Parathyroid adenoma (tissue), 2 donors: ENCODE results near the gene R3HDM2.
A peak's percentile ranks its signal among the peaks of the same experiment; 100 is the strongest.
"Not testable (repeated sequence)": the region's sequence is repeated elsewhere in the genome, so short reads cannot be mapped to it uniquely, and the experiment has no call there.

Source experiments
- H2AFZ ChIP-seq: fragments of 300-600 bp; sonication (generic); one replicate; pipeline ENCODE4 v1.7.0; 2017; ENCODE audit warnings: antibody characterized with exemption, mild to moderate bottlenecking
- H3K27ac ChIP-seq: fragments of 300-600 bp; sonication (generic); one replicate; pipeline ENCODE4 v1.7.0; 2017
- H3K27me3 ChIP-seq: fragments of 300-600 bp; sonication (generic); one replicate; pipeline ENCODE4 v1.7.0; 2017; ENCODE audit warnings: low read length; ENCODE audit not compliant: control insufficient read depth, insufficient read depth
- H3K36me3 ChIP-seq: fragments of 300-600 bp; sonication (generic); one replicate; pipeline ENCODE4 v1.7.0; 2017; ENCODE audit warnings: low read length; ENCODE audit not compliant: control insufficient read depth, insufficient read depth
- H3K4me1 ChIP-seq: fragments of 300-600 bp; sonication (generic); one replicate; pipeline ENCODE4 v1.7.0; 2017; ENCODE audit warnings: control low read depth
- H3K4me2 ChIP-seq: fragments of 300-600 bp; sonication (generic); one replicate; pipeline ENCODE4 v1.7.0; 2017; ENCODE audit warnings: low read length
- H3K4me3 ChIP-seq: fragments of 300-600 bp; sonication (generic); one replicate; pipeline ENCODE4 v1.7.0; 2017; ENCODE audit warnings: low read depth, low read length
- H3K79me2 ChIP-seq: fragments of 300-600 bp; sonication (generic); one replicate; pipeline ENCODE4 v1.7.0; 2017; ENCODE audit warnings: control low read depth
- H3K9ac ChIP-seq: fragments of 300-600 bp; sonication (generic); one replicate; pipeline ENCODE4 v1.7.0; 2017; ENCODE audit warnings: mild to moderate bottlenecking
- H3K9me3 ChIP-seq: fragments of 300-600 bp; sonication (generic); one replicate; pipeline ENCODE4 v1.7.0; 2017; ENCODE audit warnings: low read length; ENCODE audit not compliant: control insufficient read depth
- TF ChIP-seq, protein P1 (sequence below): fragments of 300-600 bp; sonication (generic); IDR thresholded peaks from one replicate; pipeline ENCODE4 v1.7.0; 2017; ENCODE audit warnings: antibody characterized with exemption, mild to moderate bottlenecking
- donor health status: primary hyperparathyroidism.

The R3HDM2 gene

DNA sequence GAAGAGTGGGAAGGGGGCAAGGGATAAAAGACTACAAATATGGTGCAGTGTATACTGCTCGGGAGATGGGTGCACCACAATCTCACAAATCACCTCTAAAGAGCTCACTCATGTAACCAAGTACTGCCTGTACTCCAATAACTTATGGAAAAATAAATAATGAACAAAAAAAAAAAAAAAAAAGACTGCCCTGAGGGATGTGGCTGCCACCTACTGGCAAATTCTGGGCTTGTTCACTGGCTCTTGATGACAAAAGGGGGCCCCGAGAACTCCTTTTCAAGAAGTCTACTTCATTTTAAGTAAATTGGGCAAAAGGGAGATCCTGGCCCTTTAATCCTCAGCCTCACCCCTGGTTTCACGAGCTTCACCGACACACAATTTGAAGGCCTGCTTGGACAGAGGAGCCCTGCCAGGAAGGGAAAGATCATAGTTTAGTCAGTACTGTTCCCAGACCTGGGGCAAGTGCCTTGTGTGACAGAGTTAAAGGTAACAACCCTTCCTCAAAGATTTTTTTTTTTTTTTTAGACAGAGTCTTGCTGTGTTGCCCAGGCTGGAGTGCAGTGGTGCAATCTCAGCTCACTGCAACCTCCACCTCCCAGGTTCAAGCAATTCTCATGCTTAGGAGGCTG is 153.8 kb downstream of the R3HDM2 start:
- H3K79me2 ChIP-seq = no peaks in the 10 kb centered on the region
- no peaks in the 10 kb centered on the region for H3K27me3 ChIP-seq
- TF ChIP-seq, protein P1, sequence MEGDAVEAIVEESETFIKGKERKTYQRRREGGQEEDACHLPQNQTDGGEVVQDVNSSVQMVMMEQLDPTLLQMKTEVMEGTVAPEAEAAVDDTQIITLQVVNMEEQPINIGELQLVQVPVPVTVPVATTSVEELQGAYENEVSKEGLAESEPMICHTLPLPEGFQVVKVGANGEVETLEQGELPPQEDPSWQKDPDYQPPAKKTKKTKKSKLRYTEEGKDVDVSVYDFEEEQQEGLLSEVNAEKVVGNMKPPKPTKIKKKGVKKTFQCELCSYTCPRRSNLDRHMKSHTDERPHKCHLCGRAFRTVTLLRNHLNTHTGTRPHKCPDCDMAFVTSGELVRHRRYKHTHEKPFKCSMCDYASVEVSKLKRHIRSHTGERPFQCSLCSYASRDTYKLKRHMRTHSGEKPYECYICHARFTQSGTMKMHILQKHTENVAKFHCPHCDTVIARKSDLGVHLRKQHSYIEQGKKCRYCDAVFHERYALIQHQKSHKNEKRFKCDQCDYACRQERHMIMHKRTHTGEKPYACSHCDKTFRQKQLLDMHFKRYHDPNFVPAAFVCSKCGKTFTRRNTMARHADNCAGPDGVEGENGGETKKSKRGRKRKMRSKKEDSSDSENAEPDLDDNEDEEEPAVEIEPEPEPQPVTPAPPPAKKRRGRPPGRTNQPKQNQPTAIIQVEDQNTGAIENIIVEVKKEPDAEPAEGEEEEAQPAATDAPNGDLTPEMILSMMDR = peak; percentile 24
- H2AFZ ChIP-seq = no peak overlapping the region
- H3K36me3 ChIP-seq = no peaks in the 10 kb centered on the region
- no peak overlapping the region for H3K4me2 ChIP-seq
- no peak overlapping the region for H3K9ac ChIP-seq
- no peak overlapping the region for H3K4me3 ChIP-seq
- no peaks in the 10 kb centered on the region for H3K4me1 ChIP-seq
- no peaks in the 10 kb centered on the region for H3K9me3 ChIP-seq
- no peak overlapping the region for H3K27ac ChIP-seq

DNA sequence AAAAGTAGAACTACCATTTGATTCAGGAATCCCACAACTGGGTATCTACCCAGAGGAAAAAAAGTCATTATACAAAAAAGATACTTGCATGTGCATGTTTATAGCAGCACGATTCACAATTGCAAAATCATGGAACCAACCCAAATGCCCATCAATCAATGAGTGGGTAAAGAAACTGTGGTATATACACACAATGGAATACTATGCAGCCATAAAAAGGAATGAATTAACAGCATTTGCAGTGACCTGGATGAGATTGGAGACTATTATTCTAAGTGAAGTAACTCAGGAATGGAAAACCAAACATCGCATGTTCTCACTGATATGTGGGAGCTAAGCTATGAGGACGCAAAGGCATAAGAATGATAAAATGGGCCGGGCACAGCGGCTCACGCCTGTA is 154.6 kb downstream of the R3HDM2 start:
- not testable (repeated sequence) for H3K4me3 ChIP-seq, H3K4me2 ChIP-seq, H3K4me1 ChIP-seq, H3K9me3 ChIP-seq, H3K27me3 ChIP-seq, H3K79me2 ChIP-seq, H3K27ac ChIP-seq, H2AFZ ChIP-seq, H3K9ac ChIP-seq, H3K36me3 ChIP-seq

DNA sequence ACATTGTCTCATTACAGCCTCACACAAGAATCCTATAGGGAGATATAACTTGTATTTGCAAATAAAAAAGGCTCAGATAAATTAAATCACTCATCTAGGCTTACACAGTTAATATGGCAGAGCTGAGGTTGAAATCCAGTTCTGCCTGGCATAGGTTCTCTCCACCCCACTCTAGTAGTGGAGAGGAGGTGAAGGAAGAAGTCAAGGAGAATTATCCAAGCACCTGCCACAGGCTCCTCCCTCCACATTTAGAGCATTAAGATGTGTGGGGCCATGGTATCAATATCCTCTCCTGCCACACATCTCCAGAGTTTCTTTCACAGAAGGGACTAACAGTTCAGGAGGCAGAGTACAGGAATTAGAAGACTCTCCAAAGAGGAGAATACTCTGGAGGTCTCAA is 157.3 kb downstream of the R3HDM2 start:
- Histone ChIP-seq H2AFZ (no peak overlapping the region), H3K4me1 (no peaks in the 10 kb centered on the region), H3K4me2 (no peak overlapping the region), H3K79me2 (no peaks in the 10 kb centered on the region), H3K27ac (no peak overlapping the region), H3K9ac (no peak overlapping the region), H3K9me3 (no peaks in the 10 kb centered on the region), H3K27me3 (no peaks in the 10 kb centered on the region), H3K36me3 (no peaks in the 10 kb centered on the region), H3K4me3 (no peak overlapping the region)
- TF ChIP-seq, protein P1 = no peak

DNA sequence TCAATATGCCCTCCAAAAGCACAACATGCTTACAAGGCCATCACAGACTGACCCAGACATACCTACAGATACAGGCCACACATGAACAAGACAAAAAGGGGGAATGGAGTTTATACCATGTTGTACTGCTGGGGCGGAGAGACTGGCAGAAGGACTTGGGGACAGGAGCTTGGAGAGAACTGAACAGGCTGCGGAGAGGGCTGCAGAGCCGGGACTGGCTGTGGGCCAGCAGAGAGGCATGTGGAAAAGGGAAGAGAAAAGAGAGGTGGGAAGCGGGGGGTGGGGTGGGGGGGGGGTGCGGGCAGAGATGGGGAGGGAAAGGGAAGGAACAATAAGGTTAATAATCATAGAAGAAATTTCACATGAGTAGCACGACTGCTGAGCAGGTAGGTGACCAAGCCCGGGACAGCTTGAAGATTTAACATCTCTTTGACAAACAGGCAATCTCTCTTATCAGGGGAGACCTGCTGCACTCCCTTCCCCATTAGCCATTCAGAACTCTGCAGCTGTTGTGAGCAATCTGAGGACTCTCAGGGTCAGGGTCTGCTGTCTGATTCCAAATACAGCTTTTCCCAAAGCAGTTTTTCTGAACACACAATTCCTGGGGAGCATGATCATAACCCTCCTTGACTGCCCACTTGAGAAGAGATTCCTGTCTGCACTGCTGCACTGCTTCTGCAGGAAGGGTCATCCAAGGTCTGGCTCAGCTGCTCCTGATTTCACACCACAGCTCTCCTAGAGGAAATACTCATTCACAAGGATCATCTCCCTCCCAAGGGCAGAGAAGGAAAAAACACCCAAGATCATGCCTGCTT is 158.3 kb downstream of the R3HDM2 start:
- Histone ChIP-seq H3K27me3 (no peaks in the 10 kb centered on the region), H3K4me3 (no peak overlapping the region), H3K79me2 (no peaks in the 10 kb centered on the region), H3K4me1 (no peaks in the 10 kb centered on the region), H3K27ac (no peak overlapping the region), H3K4me2 (no peak overlapping the region), H2AFZ (no peak overlapping the region), H3K36me3 (no peaks in the 10 kb centered on the region), H3K9me3 (no peaks in the 10 kb centered on the region), H3K9ac (no peak overlapping the region)
- TF ChIP-seq, protein P1 = no peak

DNA sequence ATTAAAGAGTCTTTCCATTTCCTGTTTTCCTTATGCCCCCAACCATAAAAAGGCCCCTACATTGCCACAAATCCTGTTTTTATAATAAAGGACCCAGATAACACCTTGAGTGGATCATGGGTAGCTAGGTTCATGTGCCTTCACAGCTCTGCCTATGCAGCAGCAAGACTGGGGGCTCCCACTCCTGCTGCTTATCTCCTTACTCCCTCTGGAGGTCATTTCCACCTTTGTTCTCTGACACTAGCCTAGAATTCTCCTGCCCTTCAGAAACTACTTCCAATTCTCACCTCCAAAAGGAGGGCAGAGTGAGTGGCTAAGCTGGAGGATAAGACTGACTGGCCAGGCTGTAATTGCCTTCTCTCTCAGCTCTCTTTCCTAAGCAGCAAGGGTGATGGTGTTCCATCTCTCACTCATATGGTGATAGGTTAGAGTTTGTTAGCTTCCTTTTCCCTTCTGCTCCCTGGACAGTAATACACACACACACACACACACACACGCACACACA is 159.8 kb downstream of the R3HDM2 start:
- TF ChIP-seq, protein P1 = no peak
- no peaks in the 10 kb centered on the region for H3K9me3 ChIP-seq
- no peak overlapping the region for H3K27ac ChIP-seq
- H3K9ac ChIP-seq = no peak overlapping the region
- no peak overlapping the region for H3K4me2 ChIP-seq
- H3K4me3 ChIP-seq = no peak overlapping the region
- H3K36me3 ChIP-seq = no peaks in the 10 kb centered on the region
- H3K79me2 ChIP-seq = no peaks in the 10 kb centered on the region
- H3K27me3 ChIP-seq = no peaks in the 10 kb centered on the region
- H2AFZ ChIP-seq = no peak overlapping the region
- no peaks in the 10 kb centered on the region for H3K4me1 ChIP-seq
